ENCODE measurements around the gene ATP2A3. TPM values are rescaled to one million over a fixed set of nuclear protein-coding genes. Genes with fewer than 3 reads are reported as not detected.

ATP2A3 gene
- total and polyA plus RNA-seq, 2 experiments from 2014 or later: 2.2 to 4.1 TPM

GRCh38 chr17:3915995-3916696 is 48.1 kb downstream of the ATP2A3 start, which contains the start of gene P2RX1:
Gene P2RX1 (minus strand): TSS chr17:3916465. CDS start chr17:3916225, 240 bp downstream.
- Histone ChIP-seq H3K4me3 (no peak within 1 kb of the TSS), H3K4me1 (ENCODE audit: insufficient read depth) (peaks cover 17% of the 10 kb centered on the region), H3K27me3 (no peaks in the 10 kb centered on the region), H3K4me2 (no peak within 1 kb of the TSS), H4K20me1 (ENCODE audit: insufficient read depth, poor library complexity, severe bottlenecking) (no peaks in the 10 kb centered on the region), H3K27ac (no peak within 1 kb of the TSS), H2AFZ (no peak within 1 kb of the TSS), H3K9me2 (replicated peaks; ENCODE audit: insufficient read depth) (no peaks in the 10 kb centered on the region), H3K36me3 (replicated peaks; ENCODE audit: insufficient read depth, low read depth) (no peaks in the 10 kb centered on the region), H3K79me2 (no peaks in the 10 kb centered on the region), H3K9me3 (ENCODE audit: low read depth) (no peaks in the 10 kb centered on the region)
- 82% methylated on average over 27 of the region's 28 CpGs for WGBS (ENCODE audit: low lambda C conversion rate, missing lambda C conversion rate)
- TF ChIP-seq EZH2 (IDR thresholded peaks at IDR 0.05; ENCODE audit: borderline replicate concordance) (no peak), EZH2phosphoT487 (IDR thresholded peaks at IDR 0.05; ENCODE audit: low read depth, severe bottlenecking, unreplicated experiment) (no peak), CTCF (IDR thresholded peaks at IDR 0.05; ENCODE audit: poor library complexity) (no peak)
- DNase-seq (ENCODE audit: low spot score): no peak

GRCh38 chr17:3915581-3915994 is 48.6 kb downstream of the ATP2A3 start:
- Histone ChIP-seq H3K27ac (no peak overlapping the region), H3K4me3 (no peak overlapping the region), H3K27me3 (no peaks in the 10 kb centered on the region), H3K79me2 (no peaks in the 10 kb centered on the region), H3K9me3 (ENCODE audit: low read depth) (no peaks in the 10 kb centered on the region), H3K4me1 (ENCODE audit: insufficient read depth) (peaks cover 17% of the 10 kb centered on the region), H2AFZ (no peak overlapping the region), H4K20me1 (ENCODE audit: insufficient read depth, poor library complexity, severe bottlenecking) (no peaks in the 10 kb centered on the region), H3K4me2 (no peak overlapping the region), H3K36me3 (replicated peaks; ENCODE audit: insufficient read depth, low read depth) (no peaks in the 10 kb centered on the region), H3K9me2 (replicated peaks; ENCODE audit: insufficient read depth) (no peaks in the 10 kb centered on the region)
- DNase-seq (ENCODE audit: low spot score): no peak
- WGBS (ENCODE audit: low lambda C conversion rate, missing lambda C conversion rate): 91% methylated on average over 13 of the region's 13 CpGs
- no peak for TF ChIP-seq EZH2phosphoT487 (IDR thresholded peaks at IDR 0.05; ENCODE audit: low read depth, severe bottlenecking, unreplicated experiment)
- TF ChIP-seq CTCF (IDR thresholded peaks at IDR 0.05; ENCODE audit: poor library complexity): no peak
- no peak for TF ChIP-seq EZH2 (IDR thresholded peaks at IDR 0.05; ENCODE audit: borderline replicate concordance)

- Histone ChIP-seq H3K27me3 (no peaks in the 10 kb centered on the region), H3K27ac (no peak overlapping the region), H4K20me1 (ENCODE audit: insufficient read depth, poor library complexity, severe bottlenecking) (no peaks in the 10 kb centered on the region), H3K4me3 (no peak overlapping the region), H3K4me1 (ENCODE audit: insufficient read depth) (peaks cover 17% of the 10 kb centered on the region), H3K36me3 (replicated peaks; ENCODE audit: insufficient read depth, low read depth) (no peaks in the 10 kb centered on the region), H3K79me2 (no peaks in the 10 kb centered on the region), H3K9me3 (ENCODE audit: low read depth) (no peaks in the 10 kb centered on the region), H3K4me2 (no peak overlapping the region), H2AFZ (no peak overlapping the region), H3K9me2 (replicated peaks; ENCODE audit: insufficient read depth) (no peaks in the 10 kb centered on the region)
- DNase-seq (ENCODE audit: low spot score): no peak
- TF ChIP-seq EZH2phosphoT487 (IDR thresholded peaks at IDR 0.05; ENCODE audit: low read depth, severe bottlenecking, unreplicated experiment) (no peak), EZH2 (IDR thresholded peaks at IDR 0.05; ENCODE audit: borderline replicate concordance) (no peak), CTCF (IDR thresholded peaks at IDR 0.05; ENCODE audit: poor library complexity) (no peak)
- 97% methylated on average over 10 of the region's 10 CpGs for whole genome bisulfite sequencing (ENCODE audit: low lambda C conversion rate, missing lambda C conversion rate)
Observed at GRCh38 chr17:3914312-3914670, 49.9 kb downstream of the ATP2A3 start.

All from hepatocyte (in vitro differentiated cells).